HEK293 (cell line): ENCODE measurements around the gene ANO1.

ENCODE experiments used
- CTCF ChIA-PET: fragments of 350-600 bp; formaldehyde crosslinking; extraction: SDS; loops from one replicate; lab custom pipeline; 2021; ENCODE audit warnings: antibody characterized with exemption; lab: Yijun Ruan, JAX
- POLR2A ChIA-PET: fragments of 300-600 bp; formaldehyde crosslinking; extraction: SDS; loops from one replicate; lab custom pipeline; 2020; ENCODE audit warnings: antibody characterized with exemption, inconsistent platforms; lab: Yijun Ruan, JAX
- H3K27ac ChIP-seq: fragments of 200-500 bp; sonication (Bioruptor generic); 2 replicates; pipeline ENCODE4 v1.5.1; 2014; ENCODE audit warnings: low read depth, low read length, control low read depth, inconsistent platforms; ENCODE audit errors: extremely low read depth
- H3K36me3 ChIP-seq, 2 experiments: fragments of 200-500 bp in 1 of 2; sonication (Bioruptor generic) in 1 of 2; 1 replicate in 1 of 2; 2 replicates in 1 of 2; pipeline ENCODE4 v1.5.1; 2014 to 2017; ENCODE audit warnings: inconsistent platforms in 2 of 2, low read length in 2 of 2; ENCODE audit not compliant: control insufficient read depth in 2 of 2, insufficient read depth in 1 of 2
- H3K4me1 ChIP-seq: fragments of 200-500 bp; sonication (Bioruptor generic); 2 replicates; pipeline ENCODE4 v1.5.1; 2014; ENCODE audit warnings: mild to moderate bottlenecking, low read length, inconsistent platforms; ENCODE audit not compliant: control insufficient read depth, insufficient read depth
- H3K4me3 ChIP-seq: 2 replicates; pipeline ENCODE4 v1.5.1; 2011; ENCODE audit warnings: low read depth, mild to moderate bottlenecking, control low read depth, low read length, moderate library complexity
- H3K9me3 ChIP-seq: fragments of 200-500 bp; sonication (Bioruptor generic); 2 replicates; pipeline ENCODE4 v1.5.1; 2014; ENCODE audit warnings: low read depth, low read length, inconsistent platforms; ENCODE audit not compliant: control insufficient read depth, insufficient read depth
- MEIS1 ChIP-seq: sonication (generic); formaldehyde crosslinking; IDR thresholded peaks from 2 replicates; pipeline ENCODE4 v1.8.1; 2022; ENCODE audit warnings: missing genetic modification reagents, mild to moderate bottlenecking, borderline replicate concordance
- OSR2 ChIP-seq: fragments of 450-650 bp; formaldehyde crosslinking; IDR thresholded peaks from 2 replicates; pipeline ENCODE4 v1.5.1; 2016; ENCODE audit warnings: missing biosample characterization, missing genetic modification characterization
- PBX3 ChIP-seq: sonication (generic); formaldehyde crosslinking; IDR thresholded peaks from 2 replicates; pipeline ENCODE4 v1.8.1; 2022; ENCODE audit warnings: mild to moderate bottlenecking, moderate library complexity, missing genetic modification reagents
- PRDM6 ChIP-seq: fragments of 450-650 bp; formaldehyde crosslinking; IDR thresholded peaks from 2 replicates; pipeline ENCODE4 v1.5.1; 2017; ENCODE audit warnings: missing biosample characterization, missing genetic modification characterization
- SCRT1 ChIP-seq: fragments of 450-650 bp; formaldehyde crosslinking; IDR thresholded peaks from 2 replicates; pipeline ENCODE4 v1.5.1; 2016; ENCODE audit warnings: missing biosample characterization, missing genetic modification characterization, borderline replicate concordance
- SETDB1 ChIP-seq: IDR thresholded peaks from one replicate; pipeline ENCODE4 v1.6.1; 2017; ENCODE audit warnings: mild to moderate bottlenecking, low read length, moderate library complexity, mixed read lengths; ENCODE audit not compliant: insufficient read length
- ZBTB11 ChIP-seq: fragments of 450-650 bp; formaldehyde crosslinking; conservative IDR thresholded peaks from 2 replicates; pipeline ENCODE4 v1.5.1; 2016; ENCODE audit warnings: low read depth, missing biosample characterization, missing genetic modification characterization
- ZBTB49 ChIP-seq: fragments of 450-650 bp; formaldehyde crosslinking; IDR thresholded peaks from 2 replicates; pipeline ENCODE4 v1.5.1; 2016; ENCODE audit warnings: missing biosample characterization, missing genetic modification characterization, low read depth
- ZBTB7A ChIP-seq: fragments of 450-650 bp; formaldehyde crosslinking; IDR thresholded peaks from 2 replicates; pipeline ENCODE4 v1.5.1; 2016; ENCODE audit warnings: low read depth, missing biosample characterization, missing genetic modification characterization
- ZNF155 ChIP-seq: fragments of 450-650 bp; formaldehyde crosslinking; IDR thresholded peaks from 2 replicates; pipeline ENCODE4 v1.5.1; 2016; ENCODE audit warnings: missing biosample characterization, missing genetic modification characterization
- ZNF239 ChIP-seq: fragments of 450-650 bp; formaldehyde crosslinking; IDR thresholded peaks from 2 replicates; pipeline ENCODE4 v1.5.1; 2016; ENCODE audit warnings: missing biosample characterization, missing genetic modification characterization
- ZNF48 ChIP-seq: fragments of 450-650 bp; formaldehyde crosslinking; IDR thresholded peaks from 2 replicates; pipeline ENCODE4 v1.5.1; 2016; ENCODE audit warnings: missing biosample characterization, missing genetic modification characterization
- ZNF677 ChIP-seq: fragments of 450-650 bp; IDR thresholded peaks from 2 replicates; pipeline ENCODE4 v1.5.0; 2018; ENCODE audit warnings: missing biosample characterization, mild to moderate bottlenecking, missing genetic modification characterization, moderate library complexity
- ZNF830 ChIP-seq: fragments of 450-650 bp; IDR thresholded peaks from 2 replicates; pipeline ENCODE4 v1.5.0; 2018; ENCODE audit warnings: missing biosample characterization, missing genetic modification characterization, low read depth, mild to moderate bottlenecking, moderate library complexity

ANO1 gene

GRCh38 chr11:70085815-70086769 lies 8.0 kb downstream of the ANO1 start (continued):
- no peak for TF ChIP-seq PBX3 (CRISPR knock-in tag)
- no peak for TF ChIP-seq ZBTB49 (tag by site-specific recombination)

GRCh38 chr11:70087446-70088167 lies 9.5 kb downstream of the ANO1 start:
- H3K36me3 ChIP-seq: no peaks in the 10 kb centered on the region
- ChIA-PET CTCF (interaction anchor here (0.6 to 0.9 kb wide), 3 partner anchors 104 to 1193 kb away, joined by 3 to 4 read pairs (median 3); no protein-coding TSS in a partner anchor), POLR2A (no interaction called here)

More at GRCh38 chr11:70087446-70088167, 9.5 kb downstream of the ANO1 start:
- TF ChIP-seq OSR2 (tag by site-specific recombination): no peak
- TF ChIP-seq ZNF677: no peak
- TF ChIP-seq ZNF830 (tag by site-specific recombination): no peak
- no peak for TF ChIP-seq ZNF239
- TF ChIP-seq ZNF48: no peak
- no peak for TF ChIP-seq MEIS1 (CRISPR knock-in tag)
- no peak for TF ChIP-seq PRDM6 (tag by site-specific recombination)
- TF ChIP-seq ZBTB11 (tag by site-specific recombination): no peak
- TF ChIP-seq SCRT1 (tag by site-specific recombination): no peak
- TF ChIP-seq ZNF155 (tag by site-specific recombination): no peak
- TF ChIP-seq SETDB1: no peak
- TF ChIP-seq ZBTB7A: no peak
- no peak for TF ChIP-seq ZBTB49 (tag by site-specific recombination)
- no peaks in the 10 kb centered on the region for H3K4me1 ChIP-seq
- no peak overlapping the region for H3K27ac ChIP-seq
- H3K9me3 ChIP-seq: no peaks in the 10 kb centered on the region
- H3K4me3 ChIP-seq: no peak overlapping the region
